ENCODE results near the gene INTS6L.
"Not testable (repeated sequence)": the region's sequence is repeated elsewhere in the genome, so short reads cannot be mapped to it uniquely, and the experiment has no call there.

Gene INTS6L

GRCh38 chrX:135522878-135523693 is 2.6 kb downstream of the INTS6L start:
- no peak for DNase-seq

- DNase-seq = no peak
These were observed 7.8 kb downstream of the INTS6L start for GRCh38 chrX:135528254-135528653.

GRCh38 chrX:135528756-135529155 is 8.3 kb downstream of the INTS6L start:
- no peak for DNase-seq

GRCh38 chrX:135530097-135530496 is 9.6 kb downstream of the INTS6L start:
- DNase-seq = no peak

- DNase-seq = no peak
These were observed 11.4 kb downstream of the INTS6L start for GRCh38 chrX:135531813-135532212.

- DNase-seq = no peak
These were observed 14.8 kb downstream of the INTS6L start for GRCh38 chrX:135535077-135535940.

- no peak for DNase-seq
These were observed 16.4 kb downstream of the INTS6L start for GRCh38 chrX:135536877-135537276.

GRCh38 chrX:135541351-135541750 is 20.9 kb downstream of the INTS6L start:
- no peak for DNase-seq

GRCh38 chrX:135543172-135543571 is 22.7 kb downstream of the INTS6L start:
- DNase-seq = no peak

GRCh38 chrX:135543924-135544323 is 23.5 kb downstream of the INTS6L start:
- DNase-seq = no peak

- no peak for DNase-seq
These were observed 24.0 kb downstream of the INTS6L start for GRCh38 chrX:135544338-135544948.

GRCh38 chrX:135547767-135548166 is 27.3 kb downstream of the INTS6L start:
- no peak for DNase-seq

GRCh38 chrX:135549519-135549918 is 29.1 kb downstream of the INTS6L start:
- no peak for DNase-seq

- no peak for DNase-seq
These were observed 35.6 kb downstream of the INTS6L start for GRCh38 chrX:135556055-135556454.

- DNase-seq = no peak
These were observed 36.9 kb downstream of the INTS6L start for GRCh38 chrX:135557344-135557743.

GRCh38 chrX:135572436-135572835 is 52.0 kb downstream of the INTS6L start:
- DNase-seq = no peak

GRCh38 chrX:135581496-135581895 is 61.0 kb downstream of the INTS6L start:
- no peak for DNase-seq

GRCh38 chrX:135585153-135585552 is 64.7 kb downstream of the INTS6L start:
- no peak for DNase-seq

- no peak for DNase-seq
These were observed 71.4 kb downstream of the INTS6L start for GRCh38 chrX:135591871-135592270.

- not testable (repeated sequence) for DNase-seq
These were observed 73.6 kb downstream of the INTS6L start for GRCh38 chrX:135594049-135594448.

GRCh38 chrX:135594453-135594852 is 74.0 kb downstream of the INTS6L start:
- DNase-seq = not testable (repeated sequence)

- no peak for DNase-seq
These were observed 75.1 kb downstream of the INTS6L start for GRCh38 chrX:135595543-135595942.

GRCh38 chrX:135596495-135596894 is 76.0 kb downstream of the INTS6L start:
- no peak for DNase-seq

GRCh38 chrX:135605906-135606305 is 85.4 kb downstream of the INTS6L start:
- DNase-seq = no peak
